Measurements from ENCODE around the gene LY6G6F.
A peak's percentile ranks its signal among the peaks of the same experiment; 100 is the strongest.

The LY6G6F gene

DNA sequence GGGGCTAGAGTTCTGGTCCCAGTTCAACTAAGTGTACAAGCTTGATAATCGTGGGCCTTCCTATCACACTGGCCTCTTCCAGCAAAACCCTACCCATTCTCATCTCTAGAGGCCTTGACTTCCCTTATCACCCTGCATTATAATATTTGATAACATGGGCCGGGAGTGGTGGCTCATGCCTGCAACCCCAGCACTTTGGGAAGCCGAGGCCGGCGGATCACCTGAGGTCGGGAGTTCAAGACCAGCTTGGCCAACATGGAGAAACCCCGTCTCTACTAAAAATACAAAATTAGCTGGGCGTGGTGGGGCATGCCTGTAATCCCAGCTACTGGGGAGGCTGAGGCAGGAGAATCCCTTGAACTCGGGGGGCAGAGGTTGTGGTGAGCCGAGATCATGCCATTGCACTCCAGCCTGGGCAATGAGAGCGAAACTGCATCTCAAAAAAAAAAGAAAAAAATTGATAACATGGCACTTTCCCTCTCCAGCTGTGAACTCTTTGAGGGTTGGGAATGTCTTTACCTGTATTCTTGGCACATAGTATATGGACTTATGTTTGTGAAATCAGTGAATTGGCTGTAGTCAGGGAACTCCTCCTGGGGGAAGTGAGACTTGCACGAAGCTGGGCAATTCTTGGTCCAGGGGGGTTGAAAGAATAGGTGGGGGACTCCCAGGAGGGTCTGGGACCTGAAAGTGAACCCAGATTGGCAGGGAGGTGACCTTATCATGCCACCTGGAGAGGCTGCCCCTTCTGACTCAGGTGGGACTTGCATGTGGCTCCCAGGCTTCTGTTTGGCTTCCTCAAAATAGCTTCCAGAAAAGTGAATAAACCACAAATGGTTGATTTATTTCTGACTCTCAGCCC lies 45.2 kb upstream of the LY6G6F start:
- DNase-seq (ENCODE audit: low spot score): no peak
- TF ChIP-seq, protein P1, sequence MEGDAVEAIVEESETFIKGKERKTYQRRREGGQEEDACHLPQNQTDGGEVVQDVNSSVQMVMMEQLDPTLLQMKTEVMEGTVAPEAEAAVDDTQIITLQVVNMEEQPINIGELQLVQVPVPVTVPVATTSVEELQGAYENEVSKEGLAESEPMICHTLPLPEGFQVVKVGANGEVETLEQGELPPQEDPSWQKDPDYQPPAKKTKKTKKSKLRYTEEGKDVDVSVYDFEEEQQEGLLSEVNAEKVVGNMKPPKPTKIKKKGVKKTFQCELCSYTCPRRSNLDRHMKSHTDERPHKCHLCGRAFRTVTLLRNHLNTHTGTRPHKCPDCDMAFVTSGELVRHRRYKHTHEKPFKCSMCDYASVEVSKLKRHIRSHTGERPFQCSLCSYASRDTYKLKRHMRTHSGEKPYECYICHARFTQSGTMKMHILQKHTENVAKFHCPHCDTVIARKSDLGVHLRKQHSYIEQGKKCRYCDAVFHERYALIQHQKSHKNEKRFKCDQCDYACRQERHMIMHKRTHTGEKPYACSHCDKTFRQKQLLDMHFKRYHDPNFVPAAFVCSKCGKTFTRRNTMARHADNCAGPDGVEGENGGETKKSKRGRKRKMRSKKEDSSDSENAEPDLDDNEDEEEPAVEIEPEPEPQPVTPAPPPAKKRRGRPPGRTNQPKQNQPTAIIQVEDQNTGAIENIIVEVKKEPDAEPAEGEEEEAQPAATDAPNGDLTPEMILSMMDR (IDR thresholded peaks at IDR 0.05): no peak
- Histone ChIP-seq H3K27ac (peak overlapping the region; percentile 90 to 95), H3K4me3 (peak overlapping the region; percentile 97)

DNA sequence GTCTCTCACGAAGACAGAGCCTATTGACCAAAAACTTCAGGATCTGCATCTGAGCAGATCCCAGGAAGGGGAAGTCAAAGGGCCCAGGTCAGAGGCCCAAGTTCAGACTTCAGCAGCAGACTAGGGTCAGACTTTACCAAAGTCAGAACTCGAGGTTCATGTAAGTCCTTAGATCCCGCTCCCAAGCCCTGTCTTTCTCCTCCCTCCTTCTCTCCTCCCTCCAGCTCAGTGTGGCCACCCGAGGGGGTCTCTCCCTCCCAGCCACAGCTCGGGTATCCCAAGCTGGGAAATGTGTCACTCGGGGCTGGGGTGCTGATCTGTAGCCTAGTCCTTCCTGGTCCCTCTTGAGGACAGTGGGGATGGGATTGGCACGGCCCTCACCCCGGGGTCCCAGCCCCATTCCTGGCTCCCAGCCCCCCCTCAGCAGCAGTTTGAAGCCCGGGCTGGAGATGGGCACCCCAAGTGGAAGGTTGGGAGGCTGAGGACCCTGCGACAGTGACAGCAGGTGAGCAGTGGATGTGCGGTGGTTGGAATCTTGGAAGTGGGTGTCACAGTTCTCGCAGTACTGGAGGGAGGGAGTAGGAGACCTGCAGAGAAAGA lies 44.4 kb upstream of the LY6G6F start:
- TF ChIP-seq, protein P1 (IDR thresholded peaks at IDR 0.05): no peak
- Histone ChIP-seq H3K27ac (peak overlapping the region in 1 of 2 donors; percentile 34), H3K4me3 (no peak overlapping the region)
- no peak for DNase-seq (ENCODE audit: low spot score)

DNA sequence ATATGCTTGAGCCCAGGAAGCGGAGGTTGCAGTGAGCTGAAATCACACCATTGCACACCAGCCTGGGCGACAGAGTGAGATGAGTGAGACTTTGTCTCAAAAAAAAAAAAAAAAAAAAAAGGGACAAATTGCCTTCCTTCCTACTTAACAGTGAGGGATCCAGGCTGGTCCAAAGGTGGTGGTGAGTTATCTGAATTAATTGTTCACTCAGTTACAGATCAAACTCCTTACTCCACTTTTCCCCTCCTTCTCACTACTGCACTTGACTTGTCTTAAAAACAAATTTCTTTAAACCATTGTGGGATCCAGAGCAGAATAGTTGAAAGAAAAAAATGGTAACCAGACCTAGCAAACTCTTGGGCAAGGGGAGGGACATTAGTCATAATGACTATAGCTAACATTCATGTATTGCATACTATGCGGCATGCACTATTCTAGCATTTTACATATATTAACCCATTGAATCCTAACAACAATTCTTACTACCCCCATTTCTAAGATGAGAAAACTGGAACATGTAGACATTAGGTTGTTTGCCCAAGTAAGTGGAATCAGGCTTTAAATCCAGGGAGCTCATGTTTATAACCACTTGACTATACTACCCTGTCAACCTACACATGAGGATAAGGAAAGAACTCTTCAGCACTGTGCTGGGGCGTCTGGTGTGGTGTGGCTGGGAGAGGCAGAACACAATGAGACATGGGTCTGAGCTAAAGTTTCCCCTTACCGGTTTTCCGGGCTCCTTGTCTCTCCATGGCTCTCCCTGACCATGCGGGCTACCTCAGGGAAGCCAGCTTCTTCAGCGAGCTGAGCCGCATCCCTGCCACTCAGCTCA lies 43.3 kb upstream of the LY6G6F start:
- Histone ChIP-seq H3K27ac (peak overlapping the region; percentile 88 to 96), H3K4me3 (peak overlapping the region; percentile 82)
- TF ChIP-seq, protein P1 (IDR thresholded peaks at IDR 0.05): no peak
- DNase-seq (ENCODE audit: low spot score): no peak

DNA sequence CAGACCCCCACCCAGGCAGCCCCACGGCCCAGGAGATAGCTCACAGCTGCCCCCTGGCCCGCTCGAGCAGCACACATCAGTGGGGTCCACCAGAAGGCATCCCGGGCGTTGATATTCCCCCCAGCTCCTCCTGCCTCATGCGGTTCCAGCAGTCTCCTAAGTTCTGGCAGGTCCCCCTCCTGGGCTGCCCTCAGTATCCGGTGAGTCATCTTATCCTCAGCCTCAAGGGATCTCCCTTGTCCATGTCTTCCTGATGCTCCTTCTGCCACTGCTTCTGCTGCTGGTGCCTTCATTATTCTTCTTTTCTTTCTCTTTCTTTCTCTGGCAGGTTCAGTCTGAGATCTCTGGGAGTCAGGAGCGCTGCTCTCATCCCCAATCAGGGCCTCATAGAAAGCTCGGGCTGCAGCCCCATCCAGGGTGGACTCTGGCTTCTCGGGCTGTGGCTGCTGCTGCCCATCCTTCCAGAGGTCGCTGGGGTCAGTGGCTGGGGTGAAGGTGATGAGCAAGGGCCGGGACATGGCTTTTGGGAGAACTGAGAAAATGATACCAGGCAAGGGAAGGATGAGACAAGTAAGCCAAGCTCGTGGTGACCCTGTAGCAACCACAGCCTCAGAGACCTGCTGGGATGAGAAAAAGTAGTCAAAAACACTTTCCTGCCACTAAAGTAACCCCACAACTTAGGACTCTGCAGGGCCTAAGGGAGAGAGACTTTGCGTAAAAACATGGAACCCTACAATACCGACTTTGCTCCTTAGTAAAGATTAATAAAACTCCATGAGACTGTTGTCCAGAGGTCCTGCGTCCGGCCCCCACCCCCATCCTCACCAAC lies 42.5 kb upstream of the LY6G6F start:
- Histone ChIP-seq H3K4me3 (peak overlapping the region; percentile 82), H3K27ac (peak overlapping the region; percentile 88 to 96)
- TF ChIP-seq, protein P1 (IDR thresholded peaks at IDR 0.05): no peak
- no peak for DNase-seq (ENCODE audit: low spot score)

DNA sequence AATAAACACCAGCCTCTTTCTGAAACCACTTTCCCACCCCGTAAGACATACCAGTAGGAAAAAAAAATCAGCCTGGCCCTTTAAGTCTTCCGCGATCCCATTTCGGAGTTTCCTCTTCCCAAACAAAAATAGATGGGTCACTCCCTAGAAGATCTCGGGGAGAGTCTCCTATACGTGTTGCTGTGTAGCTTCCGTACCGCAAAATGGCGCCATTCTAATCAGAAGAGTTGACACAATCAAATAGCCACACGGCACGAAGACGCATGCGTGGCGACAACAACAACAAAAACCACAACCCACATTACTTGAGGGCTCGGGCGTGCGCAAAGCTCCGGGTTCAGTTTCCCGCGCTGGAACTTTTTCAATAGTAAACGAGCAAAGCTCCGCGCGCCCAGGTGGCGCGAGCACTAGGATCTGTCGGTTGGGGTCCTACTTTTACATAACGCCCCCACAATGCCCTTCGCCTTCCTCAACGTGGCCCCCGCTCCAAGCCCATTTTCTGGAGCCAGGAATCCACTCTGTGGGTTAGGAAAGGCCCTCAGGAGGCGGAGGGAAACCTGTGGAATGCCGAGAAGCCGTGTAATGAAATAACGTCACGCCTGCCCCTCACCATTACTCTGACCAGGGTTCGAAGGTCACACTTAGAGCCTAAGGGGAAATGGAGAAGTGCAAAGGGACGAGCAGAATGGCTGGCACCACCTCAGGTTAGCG lies 41.7 kb upstream of the LY6G6F start, which contains the start of gene GPANK1:
Gene GPANK1, minus strand, starts transcription at position 208 of the 711 bp plus-strand sequence. CDS start 519 bp downstream, outside the sequence.
- TF ChIP-seq, protein P1 (IDR thresholded peaks at IDR 0.05): no peak
- peak; percentile 92 for DNase-seq (ENCODE audit: low spot score)
- Histone ChIP-seq H3K4me3 (peak within 1 kb of the TSS; percentile 82), H3K27ac (peak within 1 kb of the TSS; percentile 88 to 96)

Measured in coronary artery (tissue), 2 donors.